Transverse colon (tissue), 4 donors: ENCODE measurements around the gene RASL10B.

Experiments
- CTCF ChIP-seq, 5 experiments: fragments of 200-600 bp in 3 of 5; fragments of 450-650 bp in 2 of 5; sonication (generic) in 3 of 5; IDR thresholded peaks; 1 replicate in 2 of 5; 2 replicates in 3 of 5; pipeline ENCODE4 v1.5.1; 2016 to 2017; ENCODE audit warnings: antibody characterized with exemption in 5 of 5, inconsistent platforms in 3 of 5, mild to moderate bottlenecking in 2 of 5, moderate library complexity in 1 of 5
- EP300 ChIP-seq: sonication (generic); formaldehyde crosslinking; IDR thresholded peaks from one replicate; pipeline ENCODE4 v1.6.1; 2017; ENCODE audit warnings: antibody characterized with exemption, low read depth
- POLR2A ChIP-seq: fragments of 450-650 bp; IDR thresholded peaks from one replicate; pipeline ENCODE4 v1.6.1; 2016; ENCODE audit warnings: antibody characterized with exemption, mild to moderate bottlenecking, moderate library complexity
- POLR2AphosphoS5 ChIP-seq, 3 donors: sonication (generic); formaldehyde crosslinking; IDR thresholded peaks; one replicate each; pipeline ENCODE4 v1.6.1; 2016; ENCODE audit warnings: antibody characterized with exemption in 3 of 3

- TF ChIP-seq CTCF (IDR thresholded peaks at IDR 0.05) (no peak), POLR2AphosphoS5 (IDR thresholded peaks at IDR 0.05) (no peak), EP300 (no peak), POLR2A (no peak)
These were observed 14.4 kb downstream of the RASL10B start for GRCh38 chr17:35745749-35746320.
